ENCODE measurements around the gene CTDNEP1.

Gene CTDNEP1

GRCh38 chr17:7226721-7227710 lies 24.5 kb downstream of the CTDNEP1 start:
- DNase-seq (ENCODE audit: low read depth) = no peak

GRCh38 chr17:7225711-7226331 lies 25.7 kb downstream of the CTDNEP1 start:
- no peak for DNase-seq (ENCODE audit: low read depth)

- no peak for DNase-seq (ENCODE audit: low read depth)
Measured at GRCh38 chr17:7224661-7225111, 26.8 kb downstream of the CTDNEP1 start.

- DNase-seq (ENCODE audit: low read depth) = no peak
Measured at GRCh38 chr17:7224110-7224509, 27.4 kb downstream of the CTDNEP1 start.

GRCh38 chr17:7223375-7223774 lies 28.2 kb downstream of the CTDNEP1 start:
- no peak for DNase-seq (ENCODE audit: low read depth)

- no peak for DNase-seq (ENCODE audit: low read depth)
Measured at GRCh38 chr17:7222972-7223292, 28.6 kb downstream of the CTDNEP1 start.

GRCh38 chr17:7222093-7222971 lies 29.2 kb downstream of the CTDNEP1 start:
- DNase-seq (ENCODE audit: low read depth) = no peak

- DNase-seq (ENCODE audit: low read depth) = no peak
Measured at GRCh38 chr17:7221278-7222092, 30.0 kb downstream of the CTDNEP1 start.

GRCh38 chr17:7220593-7221277 lies 30.8 kb downstream of the CTDNEP1 start:
- DNase-seq (ENCODE audit: low read depth) = no peak

GRCh38 chr17:7219812-7220592 lies 31.5 kb downstream of the CTDNEP1 start, which contains the start of the genes ACADVL and DLG4:
TSS of gene ACADVL (plus strand) at chr17:7219938. CDS start at chr17:7219985, 47 bp downstream.
TSS of gene DLG4 (minus strand) at chr17:7219836.
- peak; percentile 84 for DNase-seq (ENCODE audit: low read depth)

- DNase-seq (ENCODE audit: low read depth) = no peak
Measured at GRCh38 chr17:7219229-7219811, 32.2 kb downstream of the CTDNEP1 start.

GRCh38 chr17:7218758-7219157 lies 32.8 kb downstream of the CTDNEP1 start:
- no peak for DNase-seq (ENCODE audit: low read depth)

- no peak for DNase-seq (ENCODE audit: low read depth)
Measured at GRCh38 chr17:7218166-7218565, 33.4 kb downstream of the CTDNEP1 start.

GRCh38 chr17:7217113-7217987 lies 34.2 kb downstream of the CTDNEP1 start:
- peak; percentile 56 for DNase-seq (ENCODE audit: low read depth)

- no peak for DNase-seq (ENCODE audit: low read depth)
Measured at GRCh38 chr17:7216242-7217112, 35.1 kb downstream of the CTDNEP1 start.

GRCh38 chr17:7215652-7216180 lies 35.8 kb downstream of the CTDNEP1 start:
- DNase-seq (ENCODE audit: low read depth) = no peak

- DNase-seq (ENCODE audit: low read depth) = no peak
Measured at GRCh38 chr17:7215136-7215638, 36.3 kb downstream of the CTDNEP1 start.
